ENCODE data around the gene PLEK.

- TF ChIP-seq CTCF (IDR thresholded peaks at IDR 0.05; ENCODE audit: poor library complexity) (no peak), EZH2 (IDR thresholded peaks at IDR 0.05; ENCODE audit: borderline replicate concordance) (no peak)
Measured at GRCh38 chr2:68435615-68436014, 70.5 kb downstream of the PLEK start.

Measured in hepatocyte (in vitro differentiated cells).